Activated CD8-positive, alpha-beta T cell treated with anti-CD3 and anti-CD28 coated beads for 36 hours (primary cell): ENCODE results near the gene FLRT2. TPM values are rescaled to one million over a fixed set of nuclear protein-coding genes. Genes with fewer than 3 reads are reported as not detected.

Experiments
- ATAC-seq: fragments of 200-7000 bp; cut with Tn5 transposase; one replicate; pipeline ENCODE4 v1.10.0; 2021; ENCODE audit warnings: mild to moderate bottlenecking, moderate library complexity
- CTCF ChIA-PET: fragments of 350-600 bp; sonication (Branson Sonifier 250); formaldehyde crosslinking; loops from one replicate; lab custom pipeline; 2021; ENCODE audit warnings: antibody characterized with exemption; lab: Charles Lee
- POLR2A ChIA-PET: fragments of 350-600 bp; sonication (Branson Sonifier 250); formaldehyde crosslinking; loops from one replicate; lab custom pipeline; 2021; ENCODE audit warnings: antibody characterized with exemption; lab: Charles Lee
- DNase-seq: peaks from one replicate; pipeline ENCODE4 v3.0.0-alpha.2; 2020
- H3K27ac Mint-ChIP-seq: one replicate; pipeline ENCODE4 v1.8.0; 2021; ENCODE audit warnings: mild to moderate bottlenecking, mixed read lengths
- H3K27me3 Mint-ChIP-seq: one replicate; pipeline ENCODE4 v1.8.0; 2021; ENCODE audit warnings: mixed read lengths
- H3K36me3 Mint-ChIP-seq: one replicate; pipeline ENCODE4 v1.8.0; 2021; ENCODE audit warnings: low read depth, mixed read lengths
- H3K4me1 Mint-ChIP-seq: one replicate; pipeline ENCODE4 v1.8.0; 2021; ENCODE audit warnings: low read depth, mixed read lengths
- H3K4me3 Mint-ChIP-seq: one replicate; pipeline ENCODE4 v1.8.0; 2021; ENCODE audit warnings: mild to moderate bottlenecking, moderate library complexity, mixed read lengths
- H3K9me3 Mint-ChIP-seq: one replicate; pipeline ENCODE4 v1.8.0; 2021; ENCODE audit warnings: mixed read lengths
- CTCF ChIP-seq: fragments of 200-600 bp; IDR thresholded peaks from one replicate; pipeline ENCODE4 v1.8.0; 2022; ENCODE audit warnings: antibody characterized with exemption, mild to moderate bottlenecking
- intact Hi-C: fragments of 100-400 bp; cut with micrococcal nuclease; formaldehyde crosslinking; loops from one replicate; pipeline ENCODE4 v1.10.0; 2022
- total RNA-seq, 2 experiments: library from RNA; stranded (reverse); gene quantifications; one replicate each; pipeline ENCODE4 v1.2.3, GENCODE V29; 2021

The FLRT2 gene
- total RNA-seq, 2 experiments from 2014 or later = not detected

GRCh38 chr14:85533023-85533860 is 3.3 kb downstream of the FLRT2 start:
- no peaks in the 10 kb centered on the region for H3K36me3 Mint-ChIP-seq

GRCh38 chr14:85533861-85534291 is 3.9 kb downstream of the FLRT2 start:
- ATAC-seq (no peak), DNase-seq (no peak)
- Mint-ChIP-seq H3K4me3 (no peak overlapping the region), H3K36me3 (no peaks in the 10 kb centered on the region), H3K9me3 (no peaks in the 10 kb centered on the region), H3K27ac (no peak overlapping the region), H3K27me3 (peaks cover 66% of the 10 kb centered on the region), H3K4me1 (peaks cover 10% of the 10 kb centered on the region)
- ChIA-PET POLR2A (no interaction called here), CTCF (no interaction called here)
- intact Hi-C loops = no loop called here
- TF ChIP-seq CTCF = no peak

More at GRCh38 chr14:85533023-85533860, 3.3 kb downstream of the FLRT2 start:
- ChIA-PET POLR2A (no interaction called here), CTCF (no interaction called here)
- Mint-ChIP-seq H3K27me3 (peaks cover 69% of the 10 kb centered on the region), H3K9me3 (no peaks in the 10 kb centered on the region), H3K27ac (no peak overlapping the region), H3K4me1 (peaks cover 10% of the 10 kb centered on the region), H3K4me3 (no peak overlapping the region)
- ATAC-seq (no peak), DNase-seq (no peak)
- no peak for TF ChIP-seq CTCF
- intact Hi-C loops = no loop called here

GRCh38 chr14:85534458-85535293 is 4.7 kb downstream of the FLRT2 start:
- Mint-ChIP-seq H3K27ac (no peak overlapping the region), H3K4me1 (peaks cover 10% of the 10 kb centered on the region), H3K27me3 (peaks cover 58% of the 10 kb centered on the region), H3K36me3 (no peaks in the 10 kb centered on the region), H3K4me3 (no peak overlapping the region), H3K9me3 (no peaks in the 10 kb centered on the region)
- intact Hi-C loops = no loop called here
- ChIA-PET CTCF (interaction anchor here (0.6 kb wide), 2 partner anchors 16 to 320 kb away, joined by 3 read pairs; no protein-coding TSS in a partner anchor), POLR2A (interaction anchor here (0.6 kb wide), 1 partner anchor 449 kb away, joined by 3 read pairs; no protein-coding TSS in a partner anchor)
- DNase-seq (no peak), ATAC-seq (no peak)
- no peak for TF ChIP-seq CTCF

DNA sequence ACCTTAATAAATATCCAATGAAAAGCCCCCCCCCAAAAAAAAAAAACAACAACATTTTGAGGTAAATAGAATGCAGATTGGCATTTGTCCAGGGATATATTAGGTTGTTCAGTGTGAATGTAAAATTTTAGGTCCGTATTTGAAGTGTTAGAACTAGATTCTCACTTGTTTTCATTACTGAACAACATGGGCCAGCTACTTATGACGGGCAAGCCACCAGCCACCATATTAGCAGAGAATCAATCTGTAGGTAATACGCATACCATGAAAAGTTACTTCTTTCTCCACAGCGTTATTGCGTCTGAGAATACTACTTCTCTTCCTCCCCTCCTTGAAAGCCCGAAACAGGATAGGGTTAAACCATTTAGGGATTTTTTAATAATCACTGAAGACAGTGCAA is 5.4 kb downstream of the FLRT2 start:
- Mint-ChIP-seq H3K4me3 (no peak overlapping the region), H3K27ac (no peak overlapping the region), H3K27me3 (peaks cover 52% of the 10 kb centered on the region), H3K36me3 (no peaks in the 10 kb centered on the region), H3K4me1 (peaks cover 10% of the 10 kb centered on the region), H3K9me3 (no peaks in the 10 kb centered on the region)
- intact Hi-C loops = no loop called here
- CTCF ChIA-PET = interaction anchor here (0.6 to 1.1 kb wide), 3 partner anchors 11 to 320 kb away, joined by 3 read pairs; no protein-coding TSS in a partner anchor
- no peak for TF ChIP-seq CTCF
- ATAC-seq (no peak), DNase-seq (no peak)
- POLR2A ChIA-PET = interaction anchor here (0.6 kb wide), 1 partner anchor 450 kb away, joined by 3 read pairs; no protein-coding TSS in a partner anchor
